Epidermal melanocyte (primary cell): ENCODE data around the gene GRIK2.

ENCODE experiments used
- DNase-seq: peaks from one replicate; pipeline ENCODE4 v3.0.0; 2011; ENCODE audit warnings: low spot score; ENCODE audit not compliant: insufficient read length

The GRIK2 gene

DNA sequence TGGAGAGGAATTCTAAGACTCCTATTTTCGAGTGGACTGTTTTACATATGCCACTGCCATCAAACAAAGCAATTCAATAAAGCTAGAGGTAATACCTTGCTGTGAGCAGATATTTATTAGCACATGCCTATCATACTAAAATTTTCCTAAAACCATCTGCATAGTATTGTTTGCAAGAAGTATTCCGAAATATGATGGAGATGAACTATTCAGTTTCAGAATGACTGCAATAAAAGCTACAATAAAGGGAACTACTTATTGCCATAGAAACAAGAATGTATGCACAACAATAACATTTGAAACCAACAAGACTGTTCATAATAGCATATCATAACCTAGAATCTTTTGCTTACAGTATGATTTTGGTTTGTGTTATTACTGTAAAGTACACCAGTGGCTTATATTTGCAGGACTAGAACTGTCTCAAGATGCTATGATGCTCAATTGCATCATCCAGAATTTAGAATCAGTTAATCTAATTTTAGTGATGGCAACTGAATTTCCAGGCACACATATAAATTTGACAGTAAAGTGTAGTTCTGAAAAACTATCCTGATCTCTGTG, 144.3 kb downstream of the GRIK2 start:
- DNase-seq: no peak

GRCh38 chr6:101539510-101540245, 146.2 kb downstream of the GRIK2 start:
- DNase-seq: no peak

DNA sequence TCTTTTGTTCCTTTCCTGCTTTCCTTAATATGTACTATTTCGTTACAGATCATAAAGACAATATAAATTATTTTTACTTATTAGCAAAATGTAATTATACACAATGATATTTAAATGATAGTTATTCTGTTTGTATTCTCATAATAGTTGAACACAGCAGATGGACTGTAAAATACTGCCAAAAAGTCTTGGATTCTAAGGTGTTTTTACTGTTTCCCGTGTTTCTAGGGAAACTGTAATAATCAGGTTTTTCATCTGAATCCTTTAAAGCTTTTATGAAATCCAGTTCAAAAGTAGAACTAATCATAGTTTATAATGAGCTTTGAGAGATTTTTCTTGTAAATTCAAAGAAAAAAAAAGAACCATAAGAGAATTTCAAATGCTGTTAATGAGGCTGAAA, 148.4 kb downstream of the GRIK2 start:
- no peak for DNase-seq

DNA sequence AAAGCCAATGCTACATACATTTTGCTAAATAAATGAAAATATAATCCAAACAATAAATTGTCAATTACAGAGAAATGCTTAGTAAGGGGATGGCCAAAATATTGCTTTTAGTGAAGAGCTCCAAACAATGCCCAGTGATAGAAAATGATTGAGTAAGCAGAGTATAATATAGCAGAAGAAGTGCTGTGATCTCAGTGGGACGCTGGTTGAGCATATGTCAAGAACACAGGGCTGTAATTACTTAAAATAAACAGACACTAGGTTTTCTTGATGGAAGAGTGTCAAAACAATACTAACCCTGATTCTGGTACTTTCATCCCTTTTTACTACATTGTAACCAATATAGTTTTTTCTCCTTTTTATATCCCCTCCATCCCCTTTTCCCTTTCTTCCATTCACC, 150.3 kb downstream of the GRIK2 start:
- DNase-seq: no peak

DNA sequence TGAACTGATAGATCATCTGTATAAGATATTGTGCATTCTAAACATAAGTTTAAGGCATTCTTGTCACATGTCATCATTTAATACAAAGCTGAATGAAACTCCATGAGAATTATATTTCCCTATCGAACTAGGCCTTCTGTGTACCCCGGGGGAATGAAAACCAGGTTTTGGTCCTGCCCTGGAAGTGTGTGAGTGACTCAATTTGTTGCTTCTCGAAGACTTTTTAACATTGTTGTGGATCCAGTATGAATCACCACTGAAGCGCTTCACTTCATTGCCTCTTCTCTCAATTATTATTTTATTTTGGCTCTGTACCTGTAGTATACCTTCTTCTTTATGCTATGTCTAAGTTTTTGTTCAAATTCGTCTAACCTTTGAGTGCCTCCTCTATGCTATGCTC, 150.8 kb downstream of the GRIK2 start:
- DNase-seq: no peak

DNA sequence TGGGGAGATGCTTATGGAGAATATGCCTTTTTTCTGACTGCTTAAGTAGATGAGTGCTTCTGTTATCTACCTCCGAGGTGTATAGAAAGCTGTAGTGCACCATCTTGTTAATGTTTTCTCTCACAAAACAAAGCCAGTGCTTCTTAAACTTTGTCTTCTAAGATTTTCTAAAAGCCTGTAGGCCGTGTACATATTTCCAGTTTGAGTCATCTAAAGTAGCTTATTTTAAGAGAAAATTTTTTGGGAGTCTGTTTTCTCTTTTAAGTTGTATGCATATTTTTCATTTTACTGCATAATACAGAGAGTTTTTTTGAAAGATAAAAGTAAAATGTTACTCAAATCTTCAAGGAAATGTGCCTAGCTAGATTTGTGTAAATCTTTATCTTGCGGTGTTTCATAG, 151.7 kb downstream of the GRIK2 start:
- DNase-seq: no peak

DNA sequence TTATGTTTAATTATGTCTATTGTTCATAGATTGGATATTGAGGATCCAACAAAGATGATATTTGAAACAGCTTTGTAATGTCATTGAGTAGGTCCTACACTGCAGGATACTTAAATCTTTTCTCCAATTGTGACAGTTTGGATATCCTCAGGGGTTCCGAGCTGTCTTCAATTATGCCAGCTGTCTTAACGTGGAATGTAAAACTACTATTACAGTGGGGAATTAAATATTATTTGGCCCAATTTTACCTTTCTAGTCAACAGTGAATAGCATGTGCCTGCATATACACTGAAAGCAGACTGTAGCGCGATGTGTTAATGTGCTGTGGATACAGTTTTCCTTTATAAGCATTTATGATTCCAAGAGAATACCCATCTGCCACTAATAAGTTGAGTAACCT, 156.9 kb downstream of the GRIK2 start:
- no peak for DNase-seq

GRCh38 chr6:101554231-101554630, 160.7 kb downstream of the GRIK2 start:
- DNase-seq: no peak

- no peak for DNase-seq
Observed at GRCh38 chr6:101558712-101559111, 165.2 kb downstream of the GRIK2 start.

DNA sequence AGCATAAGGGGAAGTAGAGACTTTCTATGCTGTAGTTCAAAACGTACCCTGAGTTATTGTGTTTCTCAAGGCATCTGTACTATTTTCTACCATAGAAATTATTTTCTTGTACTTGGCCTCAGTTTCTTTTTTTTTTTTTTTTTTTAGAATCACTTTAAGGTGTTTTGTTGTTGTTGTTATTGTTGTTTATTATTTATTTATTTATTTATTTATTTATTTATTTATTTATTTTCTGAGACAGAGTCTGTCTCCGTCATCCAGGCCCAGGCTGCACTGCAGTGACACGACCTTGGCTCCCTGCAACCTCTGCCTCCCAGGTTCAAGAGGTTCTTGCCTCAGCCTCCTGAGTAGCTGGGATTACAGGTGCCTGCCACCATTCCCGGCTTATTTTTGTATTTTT, 179.1 kb downstream of the GRIK2 start:
- DNase-seq: no peak

GRCh38 chr6:101577091-101577490, 183.6 kb downstream of the GRIK2 start:
- no peak for DNase-seq

- no peak for DNase-seq
Observed at GRCh38 chr6:101578306-101578705, 184.8 kb downstream of the GRIK2 start.

DNA sequence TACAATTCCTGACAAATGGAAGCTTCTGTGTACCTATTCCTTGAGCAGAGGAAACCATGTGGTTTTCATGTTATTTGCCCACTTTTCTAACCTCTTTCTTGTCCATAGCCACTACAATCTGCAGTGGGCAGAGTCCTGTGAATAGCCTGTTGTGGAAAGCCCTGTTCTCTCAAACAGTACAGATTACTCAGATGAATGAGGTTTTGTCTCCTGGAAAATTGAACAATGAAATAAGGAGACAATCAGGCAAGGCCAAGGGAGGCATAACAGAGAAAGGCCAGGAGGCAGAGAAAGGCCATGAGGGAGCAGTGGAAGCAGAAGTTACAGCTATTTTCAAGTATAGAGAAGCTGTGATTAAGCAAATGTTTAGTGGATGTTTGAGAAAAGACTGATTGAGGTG, 189.3 kb downstream of the GRIK2 start:
- DNase-seq: no peak

DNA sequence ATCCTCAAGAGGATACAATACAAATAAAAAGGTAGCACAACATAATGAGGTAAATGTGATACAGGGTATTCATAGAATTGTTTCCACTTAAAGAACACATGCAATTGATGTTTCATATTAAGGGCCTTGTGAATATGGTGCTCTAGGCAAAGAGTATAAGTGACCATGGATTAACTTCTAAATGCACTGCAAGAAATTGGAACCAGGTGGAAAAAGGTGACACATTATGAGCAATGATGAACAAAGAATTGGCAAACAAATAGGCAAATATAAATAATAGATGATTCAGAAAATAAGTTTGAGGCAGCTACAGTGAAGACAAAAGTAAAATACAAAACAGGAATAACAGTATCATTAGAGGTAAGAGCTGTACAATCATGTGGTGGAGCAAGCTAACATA, 192.0 kb downstream of the GRIK2 start:
- DNase-seq: no peak

DNA sequence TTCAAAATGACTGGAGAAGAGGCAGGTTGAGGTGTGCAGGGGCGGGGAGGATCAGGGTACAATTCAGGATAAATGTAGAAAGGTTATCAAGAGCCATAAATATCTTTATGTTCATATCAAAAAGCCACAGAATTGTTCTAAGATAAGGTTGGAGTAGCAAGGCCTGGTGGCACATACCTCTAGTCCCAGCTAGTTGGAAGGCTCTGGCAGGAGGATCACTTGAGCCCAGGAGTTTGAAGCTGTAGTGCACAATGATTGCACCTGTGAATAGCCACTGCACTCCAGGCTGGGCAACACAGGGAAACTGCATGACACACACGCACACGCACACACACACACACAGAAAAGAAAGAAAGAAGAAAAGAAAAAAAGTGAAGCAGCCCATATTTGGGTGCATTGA, 194.8 kb downstream of the GRIK2 start:
- no peak for DNase-seq

GRCh38 chr6:101595276-101595675, 201.8 kb downstream of the GRIK2 start:
- no peak for DNase-seq

GRCh38 chr6:101597693-101598092, 204.2 kb downstream of the GRIK2 start:
- no peak for DNase-seq

DNA sequence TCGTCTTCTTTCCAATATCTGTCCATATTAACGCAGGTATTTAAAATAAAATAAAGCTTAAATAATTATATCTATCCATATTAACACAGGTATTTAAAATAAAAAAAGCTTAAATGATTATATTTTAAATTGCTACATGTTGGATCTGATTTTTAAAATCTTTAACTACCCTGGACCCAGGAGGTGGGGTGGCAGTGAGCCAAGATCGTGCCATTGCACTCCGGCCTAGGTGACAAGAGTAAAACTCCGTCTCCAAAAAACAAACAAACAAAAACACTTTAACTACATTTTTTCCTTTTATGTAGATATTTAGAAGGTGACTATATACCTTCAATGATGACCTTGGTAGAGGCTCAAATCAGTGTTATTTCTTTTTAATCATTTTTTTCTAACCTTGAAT, 211.9 kb downstream of the GRIK2 start:
- no peak for DNase-seq

GRCh38 chr6:101605874-101606273, 212.4 kb downstream of the GRIK2 start:
- no peak for DNase-seq

DNA sequence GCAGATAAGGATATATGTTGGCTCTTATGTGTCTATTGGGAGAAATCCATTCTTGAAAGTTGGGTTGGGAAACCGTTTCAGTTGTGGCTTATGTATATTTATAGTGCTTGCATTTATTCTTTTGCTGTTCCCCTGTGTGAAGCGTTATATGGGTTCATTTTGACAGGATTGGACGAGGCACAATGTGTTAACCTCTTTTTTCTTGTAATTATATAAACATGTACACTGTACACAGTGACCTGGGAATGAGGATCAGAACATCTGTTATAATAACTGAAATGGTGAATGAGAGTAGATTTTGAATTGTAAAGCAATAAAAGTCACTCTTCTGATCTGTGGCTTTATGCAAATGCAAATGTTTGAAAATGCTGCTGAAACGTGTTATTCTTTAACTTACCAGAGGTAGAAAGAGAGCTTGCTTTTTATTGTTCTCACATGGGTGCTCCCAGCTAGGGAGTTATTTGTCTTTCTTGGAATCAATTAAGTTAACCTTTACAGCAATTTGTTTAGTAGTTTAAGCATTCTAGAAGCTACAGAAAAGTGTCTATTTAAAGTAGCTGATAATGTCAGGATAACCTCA, 213.7 kb downstream of the GRIK2 start:
- DNase-seq: no peak

GRCh38 chr6:101608703-101609102, 215.2 kb downstream of the GRIK2 start:
- no peak for DNase-seq

DNA sequence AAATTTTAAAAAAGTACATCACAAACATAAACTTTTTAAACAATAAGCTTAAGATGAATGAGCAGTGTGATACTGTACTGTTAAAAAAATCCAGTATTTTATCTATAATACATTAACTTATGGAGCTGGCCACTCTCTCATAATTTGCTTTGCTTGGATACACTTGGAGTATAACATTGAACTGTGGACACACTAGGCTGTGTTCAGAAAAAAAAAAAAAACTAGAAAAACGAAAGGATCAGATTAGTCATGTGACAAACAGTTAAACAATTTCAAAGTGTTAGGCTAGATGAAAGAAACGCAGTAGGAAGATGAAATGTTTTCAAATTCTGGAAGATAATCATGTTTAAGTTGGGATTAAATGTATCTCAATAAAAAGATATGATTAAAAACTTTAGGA, 220.0 kb downstream of the GRIK2 start:
- no peak for DNase-seq

- no peak for DNase-seq
Observed at GRCh38 chr6:101614774-101615173, 221.3 kb downstream of the GRIK2 start.
